OCI-LY1 (cell line): Measurements from ENCODE around the gene ADCY2.

Experiments used
- H2AFZ ChIP-seq: fragments of 200-600 bp; sonication (generic), shearing (Covaris generic); 2 replicates; pipeline ENCODE4 v1.6.0; 2014; ENCODE audit warnings: antibody characterized with exemption, mild to moderate bottlenecking, low read length
- H3F3A ChIP-seq: fragments of 200-600 bp; sonication (generic), shearing (Covaris generic); 2 replicates; pipeline ENCODE4 v1.6.0; 2014; ENCODE audit warnings: mild to moderate bottlenecking, antibody characterized with exemption, low read length, moderate library complexity; ENCODE audit not compliant: insufficient read depth
- H3K27ac ChIP-seq: fragments of 200-600 bp; sonication (generic); 2 replicates; pipeline ENCODE4 v1.5.1; 2014; ENCODE audit warnings: low read length, mixed run types, mild to moderate bottlenecking, low read depth; ENCODE audit not compliant: poor library complexity, severe bottlenecking
- H3K27me3 ChIP-seq: fragments of 200-600 bp; sonication (generic); 2 replicates; pipeline ENCODE4 v1.6.0; 2014; ENCODE audit warnings: antibody characterized with exemption, mild to moderate bottlenecking, low read length, moderate library complexity; ENCODE audit not compliant: insufficient read depth
- H3K36me3 ChIP-seq: fragments of 200-600 bp; sonication (generic); 2 replicates; pipeline ENCODE4 v1.6.1; 2014; ENCODE audit warnings: mild to moderate bottlenecking, antibody characterized with exemption, low read length, moderate library complexity, mixed read lengths; ENCODE audit not compliant: insufficient read depth
- H3K4me1 ChIP-seq: fragments of 200-600 bp; sonication (generic); 2 replicates; pipeline ENCODE4 v1.5.1; 2014; ENCODE audit warnings: mild to moderate bottlenecking, low read length, moderate library complexity; ENCODE audit not compliant: insufficient read depth, severe bottlenecking
- H3K4me2 ChIP-seq: fragments of 200-600 bp; sonication (generic), shearing (Covaris generic); 2 replicates; pipeline ENCODE4 v1.6.1; 2014; ENCODE audit warnings: low read length
- H3K4me3 ChIP-seq: fragments of 200-600 bp; sonication (generic); 2 replicates; pipeline ENCODE4 v1.5.1; 2014; ENCODE audit warnings: low read length, low read depth, mild to moderate bottlenecking, mixed read lengths; ENCODE audit not compliant: poor library complexity, severe bottlenecking
- H3K79me2 ChIP-seq: fragments of 200-600 bp; shearing (Covaris generic); 2 replicates; pipeline ENCODE4 v1.6.1; 2016; ENCODE audit warnings: mixed run types, low read length, mixed read lengths; ENCODE audit not compliant: insufficient read depth
- H3K9ac ChIP-seq: fragments of 200-600 bp; sonication (generic), shearing (Covaris generic); 2 replicates; pipeline ENCODE4 v1.6.1; 2014; ENCODE audit warnings: mild to moderate bottlenecking, low read length, mixed read lengths
- H3K9me2 ChIP-seq: fragments of 200-600 bp; sonication (generic), shearing (Covaris generic); 2 replicates; pipeline ENCODE4 v1.6.1; 2014; ENCODE audit warnings: low read depth, mild to moderate bottlenecking, low read length, mixed read lengths
- H3K9me3 ChIP-seq: fragments of 200-600 bp; shearing (Covaris generic); 2 replicates; pipeline ENCODE4 v1.6.1; 2014; ENCODE audit warnings: low read length, mixed read lengths
- H4K20me1 ChIP-seq: fragments of 200-600 bp; sonication (generic), shearing (Covaris generic); 2 replicates; pipeline ENCODE4 v1.6.0; 2016; ENCODE audit warnings: mild to moderate bottlenecking, low read length; ENCODE audit not compliant: insufficient read depth
- EZH2 ChIP-seq: fragments of 200-600 bp; sonication (generic), shearing (Covaris generic); IDR thresholded peaks from 2 replicates; pipeline ENCODE4 v1.8.0; 2017; ENCODE audit warnings: borderline replicate concordance, mixed run types, mild to moderate bottlenecking, antibody characterized with exemption, low read length, moderate library complexity, mixed read lengths
- TF ChIP-seq, protein P1 (sequence below): fragments of 200-600 bp; sonication (generic), shearing (Covaris generic); IDR thresholded peaks from 2 replicates; pipeline ENCODE4 v1.5.1; 2017; ENCODE audit warnings: mild to moderate bottlenecking, antibody characterized with exemption, low read length, moderate library complexity, mixed read lengths

ADCY2 gene

DNA sequence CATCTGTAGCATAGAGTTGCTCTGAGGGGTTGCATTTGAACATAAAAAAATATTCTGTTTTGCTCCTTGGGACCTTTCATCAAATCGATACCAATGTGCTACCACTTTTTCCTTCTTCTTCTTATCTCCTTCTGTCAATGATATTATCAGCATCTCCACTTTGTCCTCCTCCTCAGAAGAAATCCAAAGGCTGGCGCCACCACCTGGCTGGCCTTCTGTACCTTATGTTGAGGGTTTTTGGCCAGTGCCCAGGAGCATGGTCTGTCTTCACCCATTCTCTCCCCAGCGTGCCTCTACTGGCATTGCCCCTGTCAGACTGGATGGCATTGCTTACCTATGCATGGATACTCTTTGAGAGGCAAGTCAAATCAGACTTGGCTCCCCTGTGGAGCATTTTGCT, 287.8 kb downstream of the ADCY2 start:
- H3F3A ChIP-seq, result no peaks in the 10 kb centered on the region
- no peaks in the 10 kb centered on the region for H4K20me1 ChIP-seq
- no peaks in the 10 kb centered on the region for H3K36me3 ChIP-seq
- no peaks in the 10 kb centered on the region for H3K27me3 ChIP-seq
- TF ChIP-seq, protein P1, sequence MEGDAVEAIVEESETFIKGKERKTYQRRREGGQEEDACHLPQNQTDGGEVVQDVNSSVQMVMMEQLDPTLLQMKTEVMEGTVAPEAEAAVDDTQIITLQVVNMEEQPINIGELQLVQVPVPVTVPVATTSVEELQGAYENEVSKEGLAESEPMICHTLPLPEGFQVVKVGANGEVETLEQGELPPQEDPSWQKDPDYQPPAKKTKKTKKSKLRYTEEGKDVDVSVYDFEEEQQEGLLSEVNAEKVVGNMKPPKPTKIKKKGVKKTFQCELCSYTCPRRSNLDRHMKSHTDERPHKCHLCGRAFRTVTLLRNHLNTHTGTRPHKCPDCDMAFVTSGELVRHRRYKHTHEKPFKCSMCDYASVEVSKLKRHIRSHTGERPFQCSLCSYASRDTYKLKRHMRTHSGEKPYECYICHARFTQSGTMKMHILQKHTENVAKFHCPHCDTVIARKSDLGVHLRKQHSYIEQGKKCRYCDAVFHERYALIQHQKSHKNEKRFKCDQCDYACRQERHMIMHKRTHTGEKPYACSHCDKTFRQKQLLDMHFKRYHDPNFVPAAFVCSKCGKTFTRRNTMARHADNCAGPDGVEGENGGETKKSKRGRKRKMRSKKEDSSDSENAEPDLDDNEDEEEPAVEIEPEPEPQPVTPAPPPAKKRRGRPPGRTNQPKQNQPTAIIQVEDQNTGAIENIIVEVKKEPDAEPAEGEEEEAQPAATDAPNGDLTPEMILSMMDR, result 0 out of 2 replicates have a peak, but pooled peaks have one; percentile 12
- no peak for TF ChIP-seq EZH2
- H3K9me3 ChIP-seq, result no peaks in the 10 kb centered on the region
- no peak overlapping the region for H2AFZ ChIP-seq
- H3K27ac ChIP-seq, result no peak overlapping the region
- H3K4me1 ChIP-seq, result no peaks in the 10 kb centered on the region
- H3K9me2 ChIP-seq, result no peaks in the 10 kb centered on the region
- no peak overlapping the region for H3K4me3 ChIP-seq
- H3K79me2 ChIP-seq, result no peaks in the 10 kb centered on the region
- H3K9ac ChIP-seq, result no peak overlapping the region
- no peak overlapping the region for H3K4me2 ChIP-seq

DNA sequence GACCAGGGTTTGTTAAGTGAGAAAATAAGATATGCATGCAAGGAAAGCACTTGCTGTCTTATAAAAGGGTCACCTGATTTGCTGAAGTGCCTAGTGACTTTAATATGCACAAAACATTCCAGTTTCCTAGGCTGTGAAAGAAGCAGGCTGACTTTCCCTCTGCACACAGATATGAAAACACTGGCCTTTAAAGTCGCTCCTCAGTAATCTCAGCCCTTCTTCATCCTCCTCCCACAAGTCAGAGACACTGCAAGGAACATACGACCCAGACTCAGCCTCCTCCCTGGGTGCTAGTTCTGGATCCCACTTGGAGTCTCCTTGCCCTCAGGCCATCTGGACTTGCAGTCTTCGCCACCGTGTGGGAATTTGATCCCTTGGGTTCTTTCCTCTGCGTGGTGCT, 288.9 kb downstream of the ADCY2 start:
- Histone ChIP-seq H3K27me3 (no peaks in the 10 kb centered on the region), H3K4me1 (no peaks in the 10 kb centered on the region), H3K9me3 (no peaks in the 10 kb centered on the region), H3K9ac (no peak overlapping the region), H3K9me2 (no peaks in the 10 kb centered on the region), H3K27ac (no peak overlapping the region), H3K79me2 (no peaks in the 10 kb centered on the region), H3K36me3 (no peaks in the 10 kb centered on the region), H3F3A (no peaks in the 10 kb centered on the region), H3K4me2 (no peak overlapping the region), H4K20me1 (no peaks in the 10 kb centered on the region), H3K4me3 (no peak overlapping the region), H2AFZ (no peak overlapping the region)
- no peak for TF ChIP-seq EZH2
- TF ChIP-seq, protein P1, result no peak

DNA sequence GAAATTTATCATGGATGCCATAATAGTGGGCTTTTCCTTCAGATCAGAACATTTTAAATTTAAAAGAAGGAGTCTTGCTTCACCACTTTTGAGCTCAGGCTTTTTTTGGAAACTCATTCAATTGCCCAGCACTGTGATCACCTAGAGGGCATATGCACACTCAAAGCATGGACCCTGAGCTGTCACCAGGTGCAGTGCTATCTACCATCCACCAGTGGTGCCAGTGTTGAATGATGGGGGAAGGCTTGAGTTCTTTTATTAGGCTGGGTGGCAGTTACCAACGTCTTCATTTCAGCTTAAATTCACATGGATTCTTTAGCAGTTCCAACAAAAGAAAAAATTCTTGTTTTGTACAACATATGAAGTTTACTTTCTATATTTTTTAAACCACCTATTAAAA, 290.9 kb downstream of the ADCY2 start:
- Histone ChIP-seq H3K4me1 (no peaks in the 10 kb centered on the region), H3K4me3 (no peak overlapping the region), H4K20me1 (no peaks in the 10 kb centered on the region), H3K4me2 (no peak overlapping the region), H3K9me2 (no peaks in the 10 kb centered on the region), H3F3A (no peaks in the 10 kb centered on the region), H3K27me3 (no peaks in the 10 kb centered on the region), H3K79me2 (no peaks in the 10 kb centered on the region), H3K27ac (no peak overlapping the region), H2AFZ (no peak overlapping the region), H3K9me3 (no peaks in the 10 kb centered on the region), H3K36me3 (no peaks in the 10 kb centered on the region), H3K9ac (no peak overlapping the region)
- TF ChIP-seq, protein P1, result no peak
- no peak for TF ChIP-seq EZH2
